GM13977 (cell line): ENCODE measurements around the gene LOXHD1.

Experiments used
- DNase-seq: peaks from one replicate; pipeline ENCODE4 v3.0.0; 2012; ENCODE audit warnings: low spot score
- CTCF ChIP-seq: IDR thresholded peaks from 2 replicates; pipeline ENCODE4 v1.5.1; 2012; ENCODE audit warnings: mild to moderate bottlenecking, control low read depth; ENCODE audit not compliant: insufficient read depth; ENCODE audit errors: extremely low read depth, missing control alignments
- in situ Hi-C: fragments of 300-500 bp; cut with MboI; formaldehyde crosslinking; loops from one replicate; pipeline ENCODE4 v1.12.0; 2022; ENCODE audit warnings: low sequenced_read_pairs, low pct_unique_long_range_greater_than_20kb, mixed read lengths, inconsistent platforms; ENCODE audit not compliant: unreplicated experiment

LOXHD1 gene

GRCh38 chr18:46630991-46631390 is 26.0 kb downstream of the LOXHD1 start:
- in situ Hi-C loops: no loop called here
- DNase-seq: no peak
- TF ChIP-seq CTCF: no peak

- no peak for DNase-seq
- no peak for TF ChIP-seq CTCF
- in situ Hi-C loops: no loop called here
These were observed 26.9 kb downstream of the LOXHD1 start for GRCh38 chr18:46630160-46630559.

GRCh38 chr18:46629361-46629760 is 27.7 kb downstream of the LOXHD1 start:
- no peak for TF ChIP-seq CTCF
- no peak for DNase-seq
- in situ Hi-C loops: no loop called here

GRCh38 chr18:46628206-46628605 is 28.8 kb downstream of the LOXHD1 start:
- no peak for TF ChIP-seq CTCF
- DNase-seq: no peak
- in situ Hi-C loops: no loop called here

- TF ChIP-seq CTCF: no peak
- no peak for DNase-seq
- in situ Hi-C loops: no loop called here
These were observed 29.9 kb downstream of the LOXHD1 start for GRCh38 chr18:46627136-46627535.

GRCh38 chr18:46625069-46625468 is 32.0 kb downstream of the LOXHD1 start:
- DNase-seq: no peak
- no peak for TF ChIP-seq CTCF
- in situ Hi-C loops: no loop called here

GRCh38 chr18:46624127-46624526 is 32.9 kb downstream of the LOXHD1 start:
- TF ChIP-seq CTCF: no peak
- no peak for DNase-seq
- in situ Hi-C loops: no loop called here
